Activated CD4-positive, alpha-beta T cell treated with anti-CD3 and anti-CD28 coated beads, Interleukin-2, amount 50 U/mL, for 4 hours (primary cell): ENCODE data around the gene PLEKHA6.

Experiments
- DNase-seq, 2 experiments: peaks; one replicate each; pipeline ENCODE4 v3.0.0-alpha.2; 2020

The PLEKHA6 gene

GRCh38 chr1:204176049-204176448 lies 183.7 kb downstream of the PLEKHA6 start:
- DNase-seq: no peak

- DNase-seq: no peak
Observed at GRCh38 chr1:204174958-204175357, 184.8 kb downstream of the PLEKHA6 start.

GRCh38 chr1:204172404-204173029 lies 187.2 kb downstream of the PLEKHA6 start:
- DNase-seq: no peak

GRCh38 chr1:204171751-204172178 lies 188.0 kb downstream of the PLEKHA6 start:
- DNase-seq: no peak

- DNase-seq: no peak
Observed at GRCh38 chr1:204170494-204171155, 189.1 kb downstream of the PLEKHA6 start.

GRCh38 chr1:204169858-204170257 lies 189.9 kb downstream of the PLEKHA6 start:
- DNase-seq: no peak
